GM19328 (cell line): ENCODE data around the gene LCE2C.

Source experiments
- ATAC-seq: cut with Tn5 transposase; IDR thresholded peaks from one replicate; pipeline ENCODE4 v1.9.1; 2021; ENCODE audit warnings: mild to moderate bottlenecking, moderate library complexity; ENCODE audit not compliant: unreplicated experiment

The LCE2C gene

GRCh38 chr1:152718238-152718637 lies 43.2 kb downstream of the LCE2C start:
- no peak for ATAC-seq

- no peak for ATAC-seq
These were observed 50.2 kb downstream of the LCE2C start for GRCh38 chr1:152725261-152725660.
